Stimulated activated CD4-positive, alpha-beta T cell treated with anti-CD3 and anti-CD28 coated beads, Interleukin-2, amount 100 ng/mL, for 48 hours (primary cell): ENCODE data around the gene NOS3.

Source experiments
- DNase-seq, 2 donors: peaks; one replicate each; pipeline ENCODE4 v3.0.0-alpha.2; 2020

Gene NOS3

DNA sequence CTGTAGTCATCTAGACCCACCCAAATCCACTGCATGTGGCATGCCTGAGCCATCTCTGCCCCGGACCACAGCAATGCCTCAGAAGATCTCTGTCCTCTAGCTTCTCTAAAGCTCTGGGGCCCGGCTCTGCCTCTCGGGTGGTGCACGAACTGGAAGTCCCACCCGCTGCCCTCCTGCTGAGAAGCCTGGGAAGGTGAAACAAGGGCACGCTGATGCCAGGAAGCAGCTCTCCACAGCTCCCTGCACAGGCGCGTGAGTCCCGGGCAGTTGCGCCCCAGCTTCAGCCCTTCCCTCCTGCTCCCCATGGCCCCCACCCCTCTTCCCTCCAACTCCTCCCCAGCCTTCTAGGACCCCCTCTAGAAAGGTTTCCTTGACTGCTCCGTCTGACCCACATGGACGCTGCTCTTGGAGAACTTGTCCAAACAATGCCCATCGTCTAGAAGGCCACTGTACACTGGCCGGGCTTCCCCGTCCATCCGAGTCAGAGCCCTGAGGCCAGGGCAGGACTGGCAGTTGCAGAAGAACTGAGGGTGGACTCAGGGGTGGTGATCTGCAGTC is 25.5 kb upstream of the NOS3 start:
- DNase-seq = no peak

DNA sequence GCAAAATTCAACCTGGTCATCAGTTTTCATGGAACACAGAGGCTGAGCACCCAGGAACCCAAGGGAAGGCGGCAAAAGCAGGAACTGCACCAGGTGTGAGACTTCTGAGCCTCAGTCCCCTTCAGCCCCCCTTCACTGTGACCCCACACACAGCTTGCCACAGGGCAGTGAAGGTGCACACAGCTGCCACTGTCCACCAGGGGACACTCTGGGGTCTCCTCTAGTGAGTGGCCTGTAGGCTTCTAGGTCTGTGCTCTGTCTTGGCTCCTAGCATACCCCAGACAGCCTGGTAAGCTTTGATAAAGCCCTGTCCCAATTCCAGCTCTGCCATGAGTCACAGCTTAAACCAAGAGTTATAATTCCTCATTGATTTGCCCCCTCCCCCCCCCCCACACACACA is 24.8 kb upstream of the NOS3 start:
- no peak for DNase-seq

DNA sequence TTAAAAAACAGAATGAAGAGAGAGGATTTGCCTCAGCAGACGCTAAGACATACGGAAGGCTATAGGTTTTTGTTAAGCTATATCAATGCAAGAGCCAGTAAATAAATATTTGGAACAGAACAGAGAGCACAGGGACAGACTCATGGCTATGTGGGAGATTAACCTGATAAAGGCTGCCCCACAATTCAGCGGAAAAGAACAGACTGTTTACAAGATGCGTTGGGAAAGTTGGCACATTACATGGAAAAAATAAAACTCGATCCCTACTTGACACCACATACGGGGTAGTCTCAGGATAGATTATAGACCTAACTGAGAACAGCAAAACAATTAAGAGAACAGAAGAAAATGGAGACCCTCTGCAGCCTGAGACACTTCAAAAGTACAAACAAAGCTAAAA is 23.5 kb upstream of the NOS3 start:
- no peak for DNase-seq

- no peak for DNase-seq
These were observed 22.6 kb upstream of the NOS3 start for GRCh38 chr7:150968056-150968733.

DNA sequence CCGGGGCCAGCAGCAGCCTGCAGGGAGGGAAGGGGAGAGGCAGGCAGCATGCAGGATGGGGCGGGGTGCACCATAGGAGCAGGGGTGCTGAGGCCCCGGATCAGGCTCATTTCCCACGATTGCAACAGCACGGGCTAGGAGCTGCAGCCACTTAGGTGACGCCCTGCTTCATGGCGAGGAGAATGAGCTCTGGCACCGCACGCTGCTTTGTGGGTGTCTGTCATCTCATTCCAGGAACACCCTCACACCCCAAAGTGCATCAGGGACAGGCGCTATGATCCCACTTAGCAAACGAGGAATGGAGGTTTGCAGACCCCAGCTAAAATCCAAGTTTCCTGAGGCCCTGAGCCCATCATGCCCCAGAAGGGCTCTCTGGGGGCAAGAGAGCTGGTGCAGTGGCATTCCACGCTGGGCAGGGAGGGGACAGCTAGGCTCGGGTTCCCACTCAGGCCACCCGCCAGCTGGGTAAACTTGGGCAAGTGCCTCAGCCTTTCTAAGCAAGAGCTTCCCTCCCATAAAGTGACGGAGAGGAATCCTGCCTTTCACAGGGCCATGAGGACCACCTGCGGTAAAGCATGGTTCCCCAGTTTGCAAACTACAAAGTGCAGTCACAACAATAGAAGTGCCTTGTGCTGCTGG is 22.0 kb upstream of the NOS3 start:
- DNase-seq = no peak

DNA sequence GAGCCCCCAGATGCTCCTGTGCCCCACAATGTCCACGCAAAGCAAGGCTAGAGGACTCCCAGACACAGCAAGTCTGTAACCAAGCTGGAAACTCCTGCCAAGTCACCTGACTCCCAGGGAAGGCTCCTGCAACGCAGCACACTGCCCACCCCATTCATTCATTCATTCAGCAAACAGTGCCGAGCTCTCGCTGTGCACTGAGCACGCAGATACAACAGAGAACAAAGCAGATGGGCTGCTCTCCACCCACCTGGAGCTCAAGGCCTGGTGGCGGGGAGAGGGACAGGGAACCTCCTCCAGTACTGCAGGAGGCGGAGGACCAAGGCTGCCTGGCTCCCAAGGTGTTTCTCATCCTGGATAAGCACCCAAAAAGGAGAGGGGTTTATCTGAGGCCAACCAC is 21.3 kb upstream of the NOS3 start:
- no peak for DNase-seq

DNA sequence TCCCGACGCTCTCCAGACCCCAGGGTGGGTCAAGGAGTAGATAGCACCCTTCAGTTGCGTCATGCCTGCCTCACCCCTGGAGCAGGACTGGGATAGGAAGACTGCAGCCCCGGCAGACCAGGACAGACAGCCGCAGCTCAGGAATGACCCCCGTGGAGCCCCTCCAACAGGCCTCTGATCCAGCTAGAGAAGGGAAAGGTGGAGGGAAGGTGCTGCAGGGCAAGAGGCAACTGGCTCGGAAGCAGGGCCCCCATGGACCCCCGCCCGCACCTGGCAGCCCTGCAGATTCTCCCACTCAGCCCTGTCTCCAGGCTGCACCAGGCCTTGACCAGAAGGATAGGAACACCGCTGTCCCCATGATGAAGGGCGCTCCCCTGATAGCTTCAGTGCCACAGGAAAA is 20.4 kb upstream of the NOS3 start:
- DNase-seq = no peak

GRCh38 chr7:150971242-150972022 is 19.4 kb upstream of the NOS3 start:
- no peak for DNase-seq

DNA sequence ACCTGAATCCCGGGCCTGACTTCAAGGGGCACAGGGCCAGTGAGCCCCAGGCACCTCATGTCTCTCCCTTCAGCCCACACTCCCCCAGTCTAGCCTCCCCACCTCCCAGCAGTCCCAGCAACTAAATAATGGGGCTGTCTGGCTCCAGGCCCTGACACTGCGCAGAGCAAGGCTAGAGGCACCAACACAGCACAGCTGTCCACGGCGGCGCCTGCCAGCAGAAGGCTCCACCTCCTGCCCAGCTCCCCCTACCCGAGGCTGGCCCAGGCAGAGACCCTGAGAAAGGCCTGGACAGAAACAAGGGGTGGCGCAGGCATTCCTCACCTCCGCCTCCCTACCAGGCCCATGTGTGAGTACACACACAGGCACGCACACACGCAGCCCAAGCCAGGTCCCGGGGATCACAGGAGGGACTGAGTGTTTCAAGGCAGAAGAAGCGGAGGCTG is 18.8 kb upstream of the NOS3 start:
- DNase-seq = no peak

DNA sequence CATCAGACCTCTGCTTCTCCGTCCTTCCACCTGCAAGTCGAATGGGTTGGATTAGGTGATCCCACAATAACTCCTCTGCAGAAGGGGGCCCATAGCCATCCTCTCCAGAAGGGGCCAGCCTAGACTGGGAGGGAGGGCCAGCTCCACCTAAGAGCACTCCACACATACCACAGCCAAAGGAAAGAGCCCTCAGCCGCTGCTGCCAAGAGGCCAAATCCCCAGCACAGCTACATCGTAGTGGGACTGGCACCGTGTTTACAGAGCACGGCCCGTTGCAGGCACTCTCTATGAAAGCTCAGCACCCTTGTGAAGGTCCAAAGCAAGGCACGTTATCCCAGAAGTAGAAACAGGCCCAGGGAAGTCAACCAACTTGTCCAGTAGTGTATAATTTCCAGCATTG is 18.1 kb upstream of the NOS3 start:
- no peak for DNase-seq

- no peak for DNase-seq
These were observed 17.0 kb upstream of the NOS3 start for GRCh38 chr7:150973571-150974451.

GRCh38 chr7:150974468-150975391 is 16.1 kb upstream of the NOS3 start:
- DNase-seq = peak; percentile 62 to 68

DNA sequence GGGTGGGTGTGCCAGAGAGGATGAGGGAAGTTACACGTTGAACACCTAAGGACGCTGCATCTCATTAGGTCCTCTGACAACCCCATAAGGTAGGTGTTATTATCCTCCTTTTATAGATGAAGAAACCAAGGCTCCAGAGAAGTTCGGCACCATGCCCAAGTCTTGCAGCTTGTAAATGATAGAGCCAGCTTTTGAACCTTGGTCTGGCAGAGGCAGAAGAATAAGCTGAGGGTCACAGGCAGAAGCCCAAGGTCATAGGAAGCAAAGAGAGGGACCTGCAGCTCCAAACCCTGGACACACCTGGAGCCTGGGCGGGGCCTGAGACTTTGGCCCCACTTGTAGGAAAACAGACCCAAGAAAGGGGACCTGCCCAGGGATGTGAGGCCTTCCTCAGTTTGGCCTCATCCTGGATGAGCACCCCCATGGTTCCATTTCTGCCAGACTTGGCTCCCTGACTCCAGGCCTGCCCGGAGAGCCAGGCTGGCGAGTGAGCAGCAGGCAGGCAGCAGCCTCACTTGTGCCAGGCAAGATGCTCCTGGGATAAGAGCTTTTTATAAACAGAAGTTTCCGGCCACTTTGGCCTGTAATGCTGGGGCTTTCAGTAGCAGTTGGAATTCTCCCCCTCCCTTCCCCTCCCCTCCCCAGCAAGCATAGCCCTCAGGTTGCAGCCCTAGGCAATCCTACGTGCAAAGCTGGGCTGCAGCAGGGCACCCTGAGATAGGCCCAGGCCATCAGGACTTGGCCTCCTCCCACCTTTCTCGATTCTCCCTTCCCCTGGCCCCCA is 15.1 kb upstream of the NOS3 start:
- no peak for DNase-seq

DNA sequence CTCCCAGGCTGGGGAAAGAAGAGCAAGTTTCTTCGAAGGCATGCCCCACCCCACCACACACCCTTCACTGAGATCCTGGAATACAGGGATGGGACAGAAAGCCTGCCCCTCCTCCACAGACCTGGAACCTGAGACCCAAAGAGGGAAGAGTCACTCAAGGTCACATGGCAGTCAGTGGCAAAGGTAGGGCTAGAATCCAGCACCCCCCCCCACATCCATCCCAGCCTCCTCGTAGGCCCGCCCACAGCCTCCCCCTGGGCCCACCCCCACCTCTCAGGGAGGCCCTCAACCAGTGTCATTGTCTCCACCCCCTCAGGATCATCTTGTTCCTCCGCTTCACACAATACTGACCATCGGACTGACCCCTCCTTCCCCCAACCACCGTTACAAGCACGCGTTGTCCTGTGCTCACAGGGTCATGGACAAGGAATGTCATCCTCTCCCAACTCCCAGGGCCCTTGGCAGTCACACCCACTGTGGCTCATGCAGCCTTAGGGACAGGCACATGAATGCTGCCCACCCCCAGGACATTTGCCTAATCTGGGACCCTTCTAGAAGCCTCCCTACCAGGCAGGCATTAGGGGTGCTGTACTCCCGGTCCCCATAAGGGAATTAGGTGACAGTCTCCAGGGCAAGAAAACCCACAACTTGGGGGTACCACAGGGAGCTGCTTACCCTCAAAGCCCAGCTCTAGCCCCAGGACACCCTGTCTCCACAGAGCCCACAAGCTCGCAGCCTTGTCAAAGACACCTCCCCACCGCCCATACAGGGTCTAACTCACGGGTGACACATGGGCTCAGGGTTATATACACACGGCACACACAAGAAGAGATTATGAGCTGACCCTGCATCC is 14.1 kb upstream of the NOS3 start:
- no peak for DNase-seq

DNA sequence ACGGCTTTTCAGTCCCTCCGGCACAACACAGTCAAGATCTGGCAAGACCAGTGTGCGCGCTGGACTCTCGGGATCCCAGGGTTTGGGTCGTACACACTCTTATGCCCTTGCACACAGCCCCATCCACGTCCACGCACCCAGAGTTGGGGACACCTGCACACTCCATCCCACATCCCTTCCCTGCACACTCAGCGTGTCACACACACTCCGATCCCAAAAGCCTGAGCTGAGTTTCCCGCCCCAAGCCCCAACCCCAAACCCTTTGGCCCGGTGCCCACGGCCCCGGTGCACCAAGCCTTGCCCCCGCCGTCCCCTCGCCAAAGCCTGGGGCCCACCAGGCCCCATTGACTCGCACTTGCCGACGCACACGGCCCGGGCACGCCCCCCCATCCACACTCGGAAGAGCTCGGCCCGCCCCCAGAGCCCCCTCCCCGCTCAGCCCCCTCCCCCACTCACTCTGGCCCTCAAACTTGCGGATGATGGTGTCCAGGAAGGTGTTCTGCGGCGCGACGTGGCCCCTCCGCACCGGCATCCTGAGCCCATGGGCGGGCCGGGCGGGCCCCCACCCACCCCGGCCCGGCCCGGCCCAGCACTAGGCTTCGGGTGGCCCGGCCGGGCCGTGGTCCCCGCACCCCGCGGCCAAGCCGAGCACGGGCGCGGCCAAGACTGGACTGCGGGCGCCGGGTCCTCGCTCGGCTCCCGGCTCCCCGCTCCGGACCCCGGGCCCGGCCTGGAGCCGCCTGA is 13.3 kb upstream of the NOS3 start:
- DNase-seq = no peak

DNA sequence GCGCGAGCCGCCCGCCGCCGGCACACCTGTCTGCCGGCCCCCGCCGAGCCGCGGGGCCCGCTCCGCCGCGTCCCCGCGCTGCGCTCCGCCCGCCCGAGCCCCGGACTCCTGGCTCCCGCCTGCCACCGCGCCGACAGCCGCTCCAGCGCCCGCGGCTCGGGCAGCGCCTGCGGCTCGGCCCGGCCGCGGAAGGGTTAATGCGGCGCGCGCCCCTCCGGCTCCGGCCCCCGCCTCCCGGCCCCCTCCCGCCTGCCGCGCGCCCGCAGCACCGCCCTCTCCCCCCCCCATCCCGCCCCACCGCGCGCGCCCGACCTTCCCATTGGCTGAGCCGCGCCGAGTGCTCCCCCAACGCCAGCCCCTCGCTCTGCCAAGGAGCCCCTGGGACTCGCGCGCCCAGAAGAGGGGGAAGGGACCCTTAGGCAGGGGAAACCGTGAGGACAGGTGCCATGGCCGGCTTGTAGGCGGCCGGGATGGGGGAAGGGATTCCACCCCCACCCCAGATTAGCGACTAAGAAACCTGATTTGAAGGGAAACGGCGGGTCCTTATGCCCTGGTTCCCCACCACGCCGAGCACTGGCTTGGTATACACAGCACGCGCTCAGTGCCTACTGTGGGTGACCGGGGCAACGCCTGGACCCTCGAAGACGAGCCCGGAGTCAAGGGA is 12.6 kb upstream of the NOS3 start, which contains the start of gene KCNH2:
Gene KCNH2, minus strand, starts transcription at position 196 of the 664 bp plus-strand sequence. CDS start 408 bp downstream, outside the sequence.
- DNase-seq = no peak

- no peak for DNase-seq
These were observed 11.0 kb upstream of the NOS3 start for GRCh38 chr7:150979713-150980390.

DNA sequence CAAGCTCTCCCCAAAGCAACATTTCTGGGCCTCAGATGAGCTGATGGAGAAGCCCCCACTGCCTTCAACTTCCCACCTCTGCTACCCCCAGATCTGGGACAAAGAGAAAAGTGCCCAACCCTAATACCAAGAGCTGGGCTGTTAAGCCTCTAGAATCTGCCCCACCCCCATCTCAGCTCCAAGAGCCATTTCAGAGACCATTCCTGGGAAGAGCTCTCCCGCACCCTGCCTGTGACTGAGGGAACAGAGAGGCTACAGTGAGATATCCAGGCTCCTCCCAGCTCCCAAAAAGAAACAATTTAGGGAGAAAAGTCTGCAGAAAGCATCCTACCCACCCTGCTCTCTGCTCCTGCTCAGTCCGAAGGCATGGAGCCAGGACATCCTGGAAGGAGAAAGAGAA is 10.2 kb upstream of the NOS3 start:
- DNase-seq = no peak
